ENCODE measurements around the gene DSC3. TPM values are rescaled to one million over a fixed set of nuclear protein-coding genes. Genes with fewer than 3 reads are reported as not detected.
"Not testable (repeated sequence)": the region's sequence is repeated elsewhere in the genome, so short reads cannot be mapped to it uniquely, and the experiment has no call there.

Gene DSC3
- total RNA-seq, 4 donors from 2014 or later: 0.15 to 1.5 (median 0.33) TPM; not detected in 1

GRCh38 chr18:31040686-31041270 lies 1.8 kb downstream of the DSC3 start:
- WGBS, 2 donors: 11 to 13% methylated on average over 18 of the region's 18 CpGs
- intact Hi-C loops (cut with DNase I): no loop called here
- no peak overlapping the region for H3K27ac ChIP-seq
- peaks cover 25% of the 10 kb centered on the region for H3K27me3 ChIP-seq
- no peaks in the 10 kb centered on the region for H3K36me3 ChIP-seq
- peaks cover 15 to 23% of the 10 kb centered on the region in 2 donors for H3K4me1 ChIP-seq
- no peak overlapping the region for H3K4me3 ChIP-seq (replicated peaks in 1 of 3)
- no peak for TF ChIP-seq CTCF (IDR thresholded peaks at IDR 0.05)
- TF ChIP-seq POLR2A (IDR thresholded peaks at IDR 0.05): no peak
- no peaks in the 10 kb centered on the region for H3K9me3 ChIP-seq
- DNase-seq: no peak

DNA sequence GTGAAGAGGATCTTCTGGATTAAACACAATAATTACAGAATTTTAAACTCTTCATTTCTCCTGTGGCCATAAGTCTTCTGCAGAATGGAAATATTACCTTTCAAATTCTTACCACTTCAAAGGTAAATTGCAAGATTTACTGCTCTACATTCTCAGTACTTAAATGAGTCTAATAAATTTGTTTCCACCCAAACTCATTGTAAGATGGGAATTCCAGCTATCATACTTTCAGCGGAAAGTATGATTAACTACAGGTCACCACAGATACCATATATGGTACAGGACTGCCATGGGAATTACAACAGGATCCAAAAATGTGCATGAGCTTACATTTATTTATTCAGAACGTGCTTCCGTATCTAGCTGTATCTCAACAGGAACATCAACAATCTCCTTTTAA lies 3.1 kb downstream of the DSC3 start:
- Histone ChIP-seq H3K4me3 (replicated peaks in 1 of 3) (no peak overlapping the region), H3K4me1 (peaks cover 15 to 23% of the 10 kb centered on the region in 2 donors), H3K36me3 (no peaks in the 10 kb centered on the region), H3K9me3 (no peaks in the 10 kb centered on the region), H3K27me3 (peaks cover 25% of the 10 kb centered on the region), H3K27ac (no peak overlapping the region)
- 77 to 82% methylated on average over 3 of the region's 3 CpGs for WGBS, 2 donors
- intact Hi-C loops (cut with DNase I): no loop called here
- no peak for DNase-seq
- TF ChIP-seq CTCF (IDR thresholded peaks at IDR 0.05): no peak
- no peak for TF ChIP-seq POLR2A (IDR thresholded peaks at IDR 0.05)

GRCh38 chr18:31037686-31038085 lies 4.9 kb downstream of the DSC3 start:
- peaks cover 15 to 19% of the 10 kb centered on the region in 2 donors for H3K4me1 ChIP-seq
- H3K27ac ChIP-seq; intact Hi-C loops (cut with DNase I); H3K4me3 ChIP-seq (replicated peaks in 1 of 3); H3K36me3 ChIP-seq; DNase-seq; H3K9me3 ChIP-seq: not testable (repeated sequence)
- H3K27me3 ChIP-seq: peaks cover 25% of the 10 kb centered on the region
- WGBS, 2 donors: 90 to 91% methylated on average over 5 of the region's 5 CpGs

- Histone ChIP-seq H3K36me3 (no peaks in the 10 kb centered on the region), H3K9me3 (no peaks in the 10 kb centered on the region), H3K27me3 (no peaks in the 10 kb centered on the region), H3K4me3 (replicated peaks in 1 of 3) (no peak overlapping the region), H3K27ac (no peak overlapping the region), H3K4me1 (no peaks in the 10 kb centered on the region)
- TF ChIP-seq CTCF (IDR thresholded peaks at IDR 0.05) (no peak), POLR2A (IDR thresholded peaks at IDR 0.05) (no peak)
- 88 to 93% methylated on average over 4 of the region's 4 CpGs for WGBS, 2 donors
- intact Hi-C loops (cut with DNase I): no loop called here
- no peak for DNase-seq
Observed at GRCh38 chr18:31034541-31034940, 8.0 kb downstream of the DSC3 start.

DNA sequence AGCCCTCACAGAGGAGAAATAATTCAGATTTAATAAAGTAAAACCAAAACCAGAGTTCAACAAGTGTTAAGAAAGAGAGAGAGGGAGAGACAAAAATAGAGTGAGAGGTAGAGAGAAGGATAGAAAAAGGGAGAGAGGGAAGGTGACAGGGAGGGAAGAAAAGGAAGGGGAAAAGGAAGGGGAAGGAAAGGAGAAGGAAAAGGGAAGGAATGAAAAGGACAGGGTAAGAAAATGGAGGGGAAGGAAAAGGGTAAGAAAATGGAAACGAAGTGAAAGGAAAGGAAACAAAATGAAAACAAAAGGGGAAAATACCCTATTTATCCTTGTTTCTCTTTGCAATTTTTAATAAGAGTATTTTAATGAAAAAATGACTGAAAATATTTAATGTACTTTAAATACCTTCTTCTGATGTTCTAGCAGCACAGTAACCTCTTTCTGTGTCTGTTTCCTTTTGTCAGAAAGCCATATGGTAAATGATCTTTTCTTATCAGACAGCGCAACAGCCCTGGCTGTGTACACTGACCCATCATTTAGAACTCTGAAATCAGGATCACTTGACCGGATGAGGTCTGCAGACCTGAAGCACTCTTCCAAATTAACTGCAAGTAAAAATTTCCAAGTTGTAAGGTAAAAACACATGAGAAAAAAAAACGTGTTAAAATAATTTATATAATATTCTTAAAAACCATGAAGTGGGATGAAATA lies 11.8 kb downstream of the DSC3 start:
- intact Hi-C loops (cut with DNase I): no loop called here
- H3K27me3 ChIP-seq: no peaks in the 10 kb centered on the region
- H3K4me3 ChIP-seq (replicated peaks in 1 of 3): no peak overlapping the region
- 73 to 77% methylated on average over 4 of the region's 4 CpGs for WGBS, 2 donors
- no peaks in the 10 kb centered on the region for H3K9me3 ChIP-seq
- TF ChIP-seq POLR2A (IDR thresholded peaks at IDR 0.05) (no peak), CTCF (IDR thresholded peaks at IDR 0.05) (no peak)
- no peaks in the 10 kb centered on the region for H3K4me1 ChIP-seq
- H3K36me3 ChIP-seq: no peaks in the 10 kb centered on the region
- no peak for DNase-seq
- H3K27ac ChIP-seq: no peak overlapping the region

Data from thyroid gland (tissue), 4 donors.